GM21390 (cell line): ENCODE measurements around the gene SFN.
"Not testable (repeated sequence)": the region's sequence is repeated elsewhere in the genome, so short reads cannot be mapped to it uniquely, and the experiment has no call there.

ENCODE experiments used
- ATAC-seq: cut with Tn5 transposase; IDR thresholded peaks from one replicate; pipeline ENCODE4 v1.9.1; 2021; ENCODE audit not compliant: unreplicated experiment

SFN gene

GRCh38 chr1:26838474-26839338 is 24.2 kb upstream of the SFN start:
- ATAC-seq = peak; percentile 90

GRCh38 chr1:26839339-26839722 is 23.6 kb upstream of the SFN start:
- no peak for ATAC-seq

GRCh38 chr1:26839779-26840178 is 23.2 kb upstream of the SFN start:
- ATAC-seq = no peak

- ATAC-seq = no peak
Observed at GRCh38 chr1:26844424-26845196, 18.3 kb upstream of the SFN start.

GRCh38 chr1:26847826-26848225 is 15.1 kb upstream of the SFN start:
- not testable (repeated sequence) for ATAC-seq

GRCh38 chr1:26848499-26848898 is 14.4 kb upstream of the SFN start:
- no peak for ATAC-seq

GRCh38 chr1:26848941-26849774 is 13.8 kb upstream of the SFN start:
- no peak for ATAC-seq

GRCh38 chr1:26851106-26851684 is 11.8 kb upstream of the SFN start:
- no peak for ATAC-seq

- ATAC-seq = no peak
Observed at GRCh38 chr1:26852701-26853100, 10.2 kb upstream of the SFN start.

GRCh38 chr1:26853156-26853555 is 9.8 kb upstream of the SFN start:
- ATAC-seq = no peak

- no peak for ATAC-seq
Observed at GRCh38 chr1:26853600-26853999, 9.3 kb upstream of the SFN start.

- ATAC-seq = no peak
Observed at GRCh38 chr1:26854906-26855305, 8.0 kb upstream of the SFN start.

GRCh38 chr1:26855636-26856035 is 7.3 kb upstream of the SFN start:
- no peak for ATAC-seq

- ATAC-seq = no peak
Observed at GRCh38 chr1:26856181-26856580, 6.8 kb upstream of the SFN start.

GRCh38 chr1:26856604-26857469 is 6.1 kb upstream of the SFN start:
- ATAC-seq = no peak

- no peak for ATAC-seq
Observed at GRCh38 chr1:26857473-26858060, 5.4 kb upstream of the SFN start.

GRCh38 chr1:26858160-26858559 is 4.8 kb upstream of the SFN start:
- no peak for ATAC-seq

GRCh38 chr1:26858891-26859640 is 3.9 kb upstream of the SFN start:
- ATAC-seq = no peak

GRCh38 chr1:26861286-26861701 is 1.7 kb upstream of the SFN start:
- no peak for ATAC-seq
